GM21786 (cell line): ENCODE results near the gene PSMG3.

ENCODE experiments used
- ATAC-seq: cut with Tn5 transposase; IDR thresholded peaks from one replicate; pipeline ENCODE4 v1.9.1; 2021; ENCODE audit not compliant: unreplicated experiment

Gene PSMG3

DNA sequence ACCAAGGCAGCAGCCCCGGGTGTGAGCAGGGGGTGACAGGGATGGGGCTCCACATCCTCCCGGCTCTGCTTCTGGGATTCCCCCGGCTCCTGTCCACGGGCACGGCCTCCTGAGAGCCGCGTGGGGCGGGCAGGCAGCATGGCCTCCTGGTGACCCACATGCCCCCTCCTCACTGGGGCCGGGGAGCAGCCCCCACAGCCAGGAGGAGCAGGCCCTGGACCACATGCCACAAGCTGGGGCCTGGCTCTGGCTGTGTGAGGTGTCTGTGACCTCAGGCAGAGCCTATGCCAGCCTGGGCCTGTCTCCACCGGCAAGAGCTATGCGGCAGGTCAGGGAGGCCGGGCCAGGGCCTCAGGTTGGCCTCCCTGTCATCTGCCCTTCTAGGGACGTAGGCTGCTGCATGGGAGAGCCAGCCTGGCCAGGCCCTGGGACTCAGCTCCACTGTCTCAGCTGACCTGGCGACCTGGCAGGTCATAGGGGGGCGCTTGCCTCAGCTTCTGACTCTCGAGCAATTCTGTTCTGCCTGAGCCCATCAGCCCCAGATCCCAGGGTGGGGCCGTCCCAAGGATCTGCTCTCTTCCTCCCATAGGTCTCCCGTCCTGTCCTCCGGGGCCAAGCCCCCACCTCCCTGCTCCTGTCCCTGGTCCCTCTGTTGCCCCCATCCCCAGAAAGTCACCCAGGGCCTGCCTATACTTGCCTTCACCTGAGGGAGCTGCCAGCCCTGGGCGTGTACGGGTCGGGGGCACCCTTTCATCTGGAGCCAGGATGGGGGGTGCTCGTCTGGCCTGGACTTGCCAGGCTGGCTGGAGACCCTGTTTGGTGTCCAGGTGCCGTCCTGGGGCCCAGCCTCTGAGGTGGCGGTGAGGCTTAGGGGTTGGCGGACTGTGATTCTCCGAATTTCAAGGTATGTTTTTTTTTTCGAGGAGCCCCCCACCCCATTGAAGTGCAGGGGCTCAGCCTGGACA, 9.9 kb downstream of the PSMG3 start:
- no peak for ATAC-seq

DNA sequence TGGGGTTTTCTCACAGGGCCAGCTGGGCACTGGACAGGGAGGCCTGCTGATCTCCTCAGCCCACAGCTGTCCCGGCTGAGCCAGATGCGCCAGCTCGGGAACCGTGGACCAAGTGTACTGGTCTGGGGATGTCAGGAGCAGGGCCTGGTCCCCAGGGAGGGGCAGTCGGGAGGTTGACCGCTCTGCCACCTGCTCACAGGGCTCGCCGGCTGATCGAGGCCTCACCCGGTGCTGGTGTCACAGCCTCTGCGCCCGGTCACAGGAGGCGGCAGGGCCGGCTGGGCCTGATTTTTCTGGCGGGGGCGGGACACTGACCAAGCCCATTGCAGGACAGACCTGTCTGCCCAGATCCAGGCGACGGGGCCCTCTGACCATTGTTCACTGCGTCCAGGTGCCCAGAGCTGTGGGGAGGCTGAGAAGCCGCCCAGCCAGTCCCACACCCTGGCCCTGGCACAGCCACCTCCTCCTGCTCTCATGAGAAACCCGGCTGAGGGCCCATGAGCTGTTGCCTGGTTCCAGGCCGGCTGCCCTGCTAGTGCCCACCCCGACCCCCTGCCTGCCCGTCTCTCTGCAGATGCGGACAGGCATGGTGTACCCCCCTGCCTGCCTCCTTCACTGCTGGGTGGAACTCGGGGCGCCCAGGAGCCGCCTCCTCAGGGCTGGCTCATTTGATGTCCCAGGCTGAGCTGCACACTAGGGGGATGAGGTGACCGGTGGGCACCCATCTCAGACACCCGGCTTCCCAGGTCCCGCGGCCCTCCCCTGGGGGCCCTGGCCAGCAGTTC, 10.8 kb downstream of the PSMG3 start:
- no peak for ATAC-seq

DNA sequence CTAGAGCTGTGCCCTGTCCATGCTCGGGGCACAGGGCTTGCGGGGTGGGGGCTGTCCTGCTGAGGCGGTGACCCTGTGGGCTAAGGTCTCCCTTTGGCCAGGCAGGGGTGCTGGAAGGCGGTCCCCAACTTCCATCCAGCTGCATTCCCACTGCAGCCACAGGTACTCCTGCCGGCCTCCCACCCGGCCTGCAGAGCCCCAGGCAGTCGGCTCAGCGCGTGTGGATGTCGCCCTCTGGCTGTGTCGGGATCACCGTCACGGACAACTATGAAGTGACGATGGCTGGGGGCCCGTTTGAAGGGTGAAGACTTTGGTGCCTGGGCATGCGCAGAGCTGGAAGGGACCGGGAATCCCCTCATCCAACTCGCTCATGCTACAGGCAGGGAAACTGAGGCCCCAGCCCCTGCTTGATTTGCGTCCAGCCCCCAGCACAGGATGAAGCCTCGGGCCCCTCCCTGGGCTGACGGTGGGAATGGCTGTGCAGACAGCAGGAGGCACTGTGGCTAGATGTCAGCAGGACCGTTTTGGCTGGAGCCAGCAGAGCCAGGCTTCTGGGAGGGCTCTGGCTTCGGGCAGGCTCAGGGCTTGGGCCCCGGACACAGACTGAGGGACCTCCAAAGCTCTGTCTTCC, 11.5 kb downstream of the PSMG3 start:
- no peak for ATAC-seq

- no peak for ATAC-seq
Observed at GRCh38 chr7:1557771-1558170, 12.1 kb downstream of the PSMG3 start.

- ATAC-seq = no peak
Observed at GRCh38 chr7:1557006-1557405, 12.8 kb downstream of the PSMG3 start.

GRCh38 chr7:1555813-1556543, 13.9 kb downstream of the PSMG3 start, which contains the start of gene TMEM184A:
Gene TMEM184A (minus strand): TSS chr7:1556205. CDS start chr7:1555484, 721 bp downstream.
- no peak for ATAC-seq

DNA sequence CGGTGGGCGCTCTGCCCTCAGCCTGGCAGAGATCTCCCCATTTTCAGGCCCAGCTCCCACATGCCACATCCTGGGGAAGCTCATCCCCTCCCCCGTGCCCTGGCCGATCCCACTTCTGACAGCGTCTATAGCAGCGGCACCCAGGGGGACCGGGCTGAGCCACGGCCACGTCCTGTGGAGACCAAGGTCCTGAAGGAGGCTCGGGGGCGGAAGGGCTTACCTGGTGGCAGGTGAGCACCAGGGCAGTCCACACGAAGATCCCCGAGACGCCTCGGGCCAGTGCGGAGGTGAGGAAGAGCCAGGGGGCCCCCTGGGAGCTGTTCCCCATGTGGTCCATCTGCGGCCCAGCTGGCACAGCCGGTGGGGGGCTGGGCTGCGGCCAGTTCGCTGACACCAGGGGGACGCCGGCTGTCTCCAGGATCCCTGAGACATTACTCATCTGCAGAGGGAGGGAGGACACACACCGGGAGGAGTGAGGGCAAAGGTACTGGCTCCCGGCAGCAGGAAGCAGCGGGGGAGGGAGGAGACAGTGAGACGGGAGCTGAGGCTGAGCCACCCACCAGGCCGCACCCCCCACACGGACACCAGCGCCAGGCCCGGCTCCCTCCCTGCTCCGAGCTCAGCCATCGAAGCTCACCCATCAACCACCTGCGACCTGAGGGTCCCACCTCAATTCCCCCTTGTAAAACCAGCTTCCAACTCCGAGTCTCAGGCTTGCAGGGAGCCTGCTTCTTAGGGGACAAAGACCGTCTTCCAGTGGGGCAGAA, 14.6 kb downstream of the PSMG3 start:
- ATAC-seq = no peak

DNA sequence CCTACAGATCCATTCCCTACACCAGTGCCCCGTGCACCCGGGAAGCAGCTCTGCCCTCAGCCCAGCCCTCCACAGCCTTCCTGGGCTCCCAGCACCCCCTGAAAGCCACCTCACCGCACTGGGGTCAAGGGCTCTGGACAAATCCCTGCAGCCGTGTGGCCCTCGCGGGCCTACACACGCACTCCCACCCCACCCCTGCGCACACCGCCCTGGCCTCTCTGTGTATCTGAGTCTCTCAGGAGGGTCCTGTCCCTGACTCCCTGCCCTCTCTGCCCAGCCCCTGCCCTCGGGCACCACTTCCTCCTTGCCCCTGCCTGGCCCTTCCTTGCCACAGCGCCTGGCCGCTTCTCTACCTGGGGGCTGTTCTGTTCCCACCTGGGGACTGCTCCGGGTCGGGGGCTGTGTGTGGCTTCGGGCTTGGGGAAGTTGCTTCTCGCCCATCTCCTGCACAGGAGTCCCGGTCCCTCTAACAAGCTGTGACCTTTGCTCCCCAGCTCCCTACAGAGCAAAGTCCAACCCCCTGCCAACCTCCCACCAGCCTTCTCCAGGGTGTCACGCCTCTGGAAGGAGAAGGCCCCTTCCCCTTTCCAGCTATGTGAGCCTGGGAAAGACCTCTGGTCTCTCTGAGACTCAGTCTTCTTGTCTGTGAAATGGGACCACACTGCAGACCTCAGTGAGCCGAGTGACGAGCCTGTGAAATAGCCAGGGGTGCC, 15.3 kb downstream of the PSMG3 start:
- no peak for ATAC-seq

DNA sequence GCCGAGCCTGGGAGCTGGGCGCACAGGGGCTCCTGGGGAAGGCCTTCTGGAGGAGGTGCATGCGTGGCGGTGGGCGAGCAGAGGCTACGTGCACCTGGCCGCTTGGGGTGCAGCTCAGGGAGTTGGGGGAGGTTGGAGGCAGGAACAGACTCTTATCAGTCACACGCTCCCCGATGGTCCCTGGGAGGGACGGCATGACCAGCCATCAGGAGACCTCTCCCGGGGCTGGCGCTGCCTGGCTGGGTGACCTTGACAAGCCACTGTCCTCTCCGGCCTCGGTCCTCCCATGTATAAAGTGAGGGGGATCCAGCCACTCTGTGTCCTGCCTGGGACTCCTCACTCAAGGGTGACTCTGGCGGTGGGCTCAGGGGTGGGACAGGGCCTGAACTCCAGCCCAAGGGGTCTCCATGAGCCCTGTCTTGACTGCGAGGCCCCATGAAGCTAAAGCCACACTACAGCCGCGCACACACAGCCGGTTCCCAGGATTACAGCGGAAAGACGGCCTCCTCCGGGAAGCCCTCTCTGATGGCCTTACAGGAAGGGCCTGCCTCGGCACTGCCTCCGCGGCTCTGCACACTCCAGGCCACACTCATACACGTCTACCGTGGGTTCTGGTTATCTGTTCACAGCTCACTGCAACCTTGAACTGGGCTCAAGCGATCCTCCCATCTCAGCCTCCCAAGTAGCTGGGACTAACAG, 16.2 kb downstream of the PSMG3 start:
- ATAC-seq = no peak

DNA sequence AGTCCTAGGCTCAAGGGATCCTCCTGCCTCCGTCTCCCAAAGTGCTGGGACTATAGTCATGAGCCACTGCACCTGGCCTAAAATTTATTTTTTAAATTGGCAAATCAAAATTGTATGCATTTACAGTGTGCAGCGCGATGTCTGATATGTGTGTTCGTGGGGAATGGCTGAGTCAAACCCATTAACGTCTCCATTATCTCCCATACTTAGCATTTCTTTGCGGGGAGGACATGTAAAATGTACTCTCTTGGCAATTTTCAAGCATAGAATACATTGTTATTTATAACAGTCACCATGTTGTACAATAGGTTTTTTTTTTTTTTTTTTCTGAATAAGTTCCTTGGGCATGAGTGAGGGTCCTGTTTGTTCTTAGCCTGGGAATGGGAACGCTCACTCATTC, 17.6 kb downstream of the PSMG3 start:
- ATAC-seq = no peak

DNA sequence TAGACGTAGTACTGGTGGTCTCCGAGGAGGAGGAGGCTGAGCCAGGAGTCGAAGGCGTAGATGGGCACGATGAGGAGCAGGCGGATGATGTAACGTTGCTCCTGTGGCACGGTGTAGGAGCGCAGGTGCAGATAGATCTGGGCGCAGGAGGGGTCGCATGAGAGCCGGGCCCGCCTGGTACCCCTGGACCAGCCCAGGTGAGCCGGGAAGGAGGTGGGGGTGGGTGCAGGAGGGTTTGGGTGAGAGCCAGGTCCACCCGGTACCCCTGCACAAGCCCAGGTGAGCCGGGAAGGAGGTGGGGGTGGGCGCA, 19.0 kb downstream of the PSMG3 start:
- no peak for ATAC-seq

DNA sequence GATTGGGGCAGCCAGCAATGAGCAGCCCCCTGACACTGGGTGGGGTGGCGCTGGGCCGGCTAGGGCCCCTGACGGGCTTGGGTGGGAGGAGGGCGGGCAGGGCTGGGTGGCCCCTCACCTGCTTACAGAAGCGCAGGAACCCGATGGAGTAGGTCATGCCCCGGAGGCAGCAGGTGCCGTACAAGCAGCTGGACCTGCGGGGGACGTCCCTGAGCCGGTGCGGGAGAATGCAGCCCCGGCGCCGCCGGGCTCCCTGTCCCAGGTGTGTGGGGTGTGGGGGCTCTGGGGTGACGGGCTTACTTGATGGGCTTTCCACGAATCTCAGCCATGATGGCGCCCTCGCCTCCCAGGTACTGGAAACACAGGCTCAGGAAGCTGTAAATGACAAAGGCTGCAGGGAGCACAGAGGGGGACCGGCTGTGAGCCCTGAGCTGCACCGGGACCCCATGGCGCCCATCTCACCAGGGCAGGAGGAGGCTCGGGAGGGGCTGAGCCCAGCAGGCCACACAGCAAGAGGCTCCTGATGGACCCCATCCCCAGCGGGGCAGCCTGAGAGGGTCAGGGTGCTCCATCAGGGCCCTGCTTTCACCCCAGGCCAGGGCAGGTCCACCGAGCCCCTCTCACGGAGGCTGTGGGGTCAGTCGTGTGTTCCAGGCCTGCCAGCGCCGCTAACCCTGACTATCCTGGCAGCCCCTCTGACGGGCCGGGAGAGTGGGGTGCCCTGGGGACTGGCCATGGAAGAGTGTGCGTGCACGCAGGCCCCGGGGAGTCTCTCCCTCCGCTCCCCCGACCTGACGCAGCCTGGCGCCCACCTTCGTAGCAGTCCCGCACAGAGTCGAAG, 19.6 kb downstream of the PSMG3 start:
- ATAC-seq = no peak

DNA sequence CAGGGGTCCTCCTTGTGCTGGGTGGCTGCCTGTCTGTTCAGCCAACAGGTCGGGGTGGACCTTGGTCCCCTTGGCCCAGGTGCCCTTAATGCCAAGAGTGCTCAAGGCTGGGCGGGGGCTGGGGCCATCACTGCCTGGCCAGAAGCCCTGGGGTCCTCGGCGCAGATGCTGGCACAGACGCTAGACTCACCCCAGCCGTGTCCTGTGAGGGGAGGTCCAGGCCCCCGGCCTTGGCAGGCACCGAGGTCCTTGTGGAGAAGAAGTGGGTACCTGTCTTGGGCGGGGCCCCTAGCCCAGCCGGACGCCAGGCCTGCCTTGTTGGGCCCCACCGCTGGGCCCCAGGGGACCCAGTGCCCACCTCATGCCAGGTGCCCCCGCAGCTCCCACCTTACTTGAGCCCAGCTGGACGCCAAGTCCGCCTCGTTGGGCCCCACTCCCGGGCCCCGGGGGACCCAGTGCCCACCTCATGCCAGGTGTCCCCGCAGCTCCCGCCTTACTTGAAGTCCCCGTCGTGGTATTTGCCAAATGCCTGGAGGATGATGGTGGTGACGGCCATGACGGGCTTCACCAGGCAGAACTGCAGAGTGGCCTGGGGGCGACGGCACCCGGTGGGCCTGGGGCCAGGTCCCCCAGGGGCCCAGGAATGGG, 20.4 kb downstream of the PSMG3 start:
- ATAC-seq = no peak

DNA sequence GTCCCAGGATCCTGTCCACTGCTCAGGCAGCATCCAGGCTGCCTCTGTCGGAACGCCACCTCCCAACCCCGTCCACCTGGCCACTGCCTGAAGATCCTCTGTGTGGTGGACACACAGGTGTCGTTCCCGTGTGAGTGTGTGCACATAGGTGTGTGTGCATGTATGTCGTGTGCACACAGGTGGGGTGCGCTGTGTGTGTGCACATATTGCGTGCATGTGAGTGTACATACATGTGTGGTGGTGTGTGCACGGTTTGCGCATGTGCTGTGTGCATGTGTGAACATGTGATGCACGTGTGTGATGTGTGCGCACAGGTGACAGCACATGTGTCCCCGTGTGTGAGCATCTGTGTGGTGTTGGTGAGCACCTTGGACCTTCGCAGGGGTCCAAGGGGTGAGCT, 20.9 kb downstream of the PSMG3 start:
- no peak for ATAC-seq

DNA sequence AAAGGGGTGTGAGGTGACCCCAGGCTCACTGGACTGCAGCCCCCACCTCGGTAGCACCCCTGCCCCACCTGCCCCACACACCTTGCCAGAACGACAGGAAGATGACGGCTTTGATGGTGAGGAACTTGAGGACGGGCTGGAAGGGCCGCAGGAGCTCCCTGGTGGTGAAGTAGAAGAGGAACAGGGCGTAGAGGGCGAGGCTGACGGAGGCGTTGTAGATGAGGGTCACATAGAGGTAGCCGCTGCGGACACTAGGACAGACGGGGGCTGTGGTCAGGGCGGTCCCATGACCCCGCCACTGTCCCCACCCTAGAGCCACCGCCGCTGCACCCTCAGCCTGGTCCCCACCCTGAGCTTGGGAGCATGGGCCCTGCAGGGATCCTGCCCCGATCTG, 21.4 kb downstream of the PSMG3 start:
- no peak for ATAC-seq

DNA sequence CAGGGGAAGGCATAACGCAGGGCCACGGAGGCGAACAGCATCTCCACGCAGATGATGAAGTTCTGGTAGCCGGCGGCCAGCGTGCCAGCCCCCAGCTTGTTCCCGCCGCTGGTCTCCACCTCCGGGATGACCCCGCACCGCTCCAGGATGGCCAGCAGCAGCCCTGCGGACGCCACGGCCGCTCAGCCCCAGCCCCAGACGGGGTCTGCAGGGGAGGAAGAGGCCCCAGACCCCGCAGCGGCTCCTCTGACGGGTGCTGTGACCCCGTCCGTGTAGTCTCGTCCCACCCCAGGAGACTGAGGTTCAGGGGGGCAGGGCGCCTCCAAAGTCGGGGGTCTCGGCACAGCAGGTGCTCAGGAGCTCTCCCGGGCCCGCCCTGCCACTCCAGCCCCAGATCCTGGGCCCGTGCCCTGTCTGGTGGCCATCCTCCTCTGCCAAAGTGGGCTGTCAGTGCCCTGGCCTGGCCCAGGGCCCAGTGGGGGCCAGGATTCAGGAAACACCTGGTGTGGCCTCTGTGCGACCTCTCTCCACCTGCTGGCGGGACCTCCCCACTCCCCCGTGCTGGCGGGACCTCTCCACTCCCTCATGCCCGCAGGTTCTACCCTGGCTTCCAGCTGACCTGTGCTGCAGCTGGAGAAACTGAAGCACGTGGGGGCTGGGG, 21.9 kb downstream of the PSMG3 start:
- ATAC-seq = no peak
